ENCODE data around the gene MAST4. TPM values are rescaled to one million over a fixed set of nuclear protein-coding genes. Genes with fewer than 3 reads are reported as not detected.
A peak's percentile ranks its signal among the peaks of the same experiment; 100 is the strongest.

MAST4 gene
- total RNA-seq, 2 donors from 2014 or later = 30.5 to 47.8 TPM

DNA sequence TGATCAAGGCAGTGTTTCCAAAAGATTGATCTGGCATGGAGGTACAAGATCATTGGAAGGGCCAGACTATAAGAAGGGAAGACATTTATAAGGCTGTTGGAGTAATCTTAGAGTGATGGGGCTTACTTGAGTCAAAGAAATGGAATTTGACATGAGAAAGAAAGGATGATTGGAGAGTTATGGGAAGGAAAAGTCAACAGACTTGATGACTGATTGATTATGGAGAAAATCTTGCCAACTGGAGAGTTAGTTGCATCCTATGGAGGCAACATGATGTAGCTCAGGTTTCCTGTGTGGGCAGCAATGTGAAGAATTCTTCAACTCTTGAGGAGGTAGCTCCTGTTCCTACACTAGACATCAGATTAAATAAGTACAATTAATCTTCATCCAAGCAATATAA lies 10.9 kb upstream of the MAST4 start:
- ATAC-seq (ENCODE audit: insufficient number of reproducible peaks, low FRiP score, low read depth) = no peak
- H3K27me3 ChIP-seq (replicated peaks; ENCODE audit: insufficient read depth) = no peaks in the 10 kb centered on the region

GRCh38 chr5:66587771-66588170 lies 8.4 kb upstream of the MAST4 start:
- no peak for DNase-seq (ENCODE audit: low spot score)
- no peak for TF ChIP-seq CTCF (IDR thresholded peaks at IDR 0.05)
- no peaks in the 10 kb centered on the region for H3K9me3 ChIP-seq

More for the DNA sequence above, 10.9 kb upstream of the MAST4 start:
- Histone ChIP-seq H3K4me1 (ENCODE audit: control insufficient read depth in 1 of 2, low read depth in 2 of 2) (no peaks in the 10 kb centered on the region), H3K36me3 (no peaks in the 10 kb centered on the region), H3K27ac (no peak overlapping the region), H3K9me3 (no peaks in the 10 kb centered on the region), H3K4me3 (no peak overlapping the region)
- DNase-seq (ENCODE audit: low spot score) = no peak
- no peak for TF ChIP-seq CTCF (IDR thresholded peaks at IDR 0.05)

DNA sequence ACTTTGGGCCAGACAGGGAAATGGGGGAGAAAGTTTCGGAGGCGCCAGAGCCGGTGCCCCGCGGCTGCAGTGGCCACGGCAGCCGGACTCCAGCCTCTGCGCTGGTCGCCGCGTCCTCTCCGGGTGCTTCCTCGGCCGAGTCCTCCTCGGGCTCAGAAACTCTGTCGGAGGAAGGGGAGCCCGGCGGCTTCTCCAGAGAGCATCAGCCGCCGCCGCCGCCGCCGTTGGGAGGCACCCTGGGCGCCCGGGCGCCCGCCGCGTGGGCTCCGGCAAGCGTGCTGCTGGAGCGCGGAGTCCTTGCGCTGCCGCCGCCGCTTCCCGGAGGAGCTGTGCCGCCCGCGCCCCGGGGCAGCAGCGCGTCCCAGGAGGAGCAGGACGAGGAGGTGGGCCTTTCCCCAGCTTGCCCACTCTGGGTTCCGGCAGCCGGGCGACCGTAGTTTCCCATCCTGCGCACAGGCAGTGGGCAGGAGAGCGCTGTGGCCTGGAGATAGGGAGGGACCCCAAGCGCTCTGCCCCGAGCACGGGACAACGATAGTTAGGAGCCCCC lies 516 bp downstream of the MAST4 start:
- ATAC-seq (ENCODE audit: insufficient number of reproducible peaks, low FRiP score, low read depth) = no peak
- peaks cover 0 to 13% of the 10 kb centered on the region in 2 donors for H3K4me1 ChIP-seq (ENCODE audit: control insufficient read depth in 1 of 2, low read depth in 2 of 2)
- H3K27me3 ChIP-seq (replicated peaks; ENCODE audit: insufficient read depth) = no peaks in the 10 kb centered on the region
- H3K36me3 ChIP-seq = no peaks in the 10 kb centered on the region
- peak overlapping the region; percentile 79 for H3K4me3 ChIP-seq
- no peak for TF ChIP-seq CTCF (IDR thresholded peaks at IDR 0.05)
- no peak overlapping the region for H3K27ac ChIP-seq
- no peaks in the 10 kb centered on the region for H3K9me3 ChIP-seq
- no peak for DNase-seq (ENCODE audit: low spot score)

More at GRCh38 chr5:66587771-66588170, 8.4 kb upstream of the MAST4 start:
- Histone ChIP-seq H3K4me1 (ENCODE audit: control insufficient read depth in 1 of 2, low read depth in 2 of 2) (no peaks in the 10 kb centered on the region), H3K27ac (no peak overlapping the region), H3K27me3 (replicated peaks; ENCODE audit: insufficient read depth) (no peaks in the 10 kb centered on the region), H3K4me3 (no peak overlapping the region), H3K36me3 (no peaks in the 10 kb centered on the region)
- no peak for ATAC-seq (ENCODE audit: insufficient number of reproducible peaks, low FRiP score, low read depth)

GRCh38 chr5:66597183-66597757 lies 1.1 kb downstream of the MAST4 start:
- Histone ChIP-seq H3K36me3 (no peaks in the 10 kb centered on the region), H3K4me1 (ENCODE audit: control insufficient read depth in 1 of 2, low read depth in 2 of 2) (peaks cover 0 to 13% of the 10 kb centered on the region in 2 donors), H3K4me3 (peak overlapping the region; percentile 79), H3K27me3 (replicated peaks; ENCODE audit: insufficient read depth) (no peaks in the 10 kb centered on the region), H3K9me3 (no peaks in the 10 kb centered on the region), H3K27ac (no peak overlapping the region)
- no peak for TF ChIP-seq CTCF (IDR thresholded peaks at IDR 0.05)
- DNase-seq (ENCODE audit: low spot score) (no peak), ATAC-seq (ENCODE audit: insufficient number of reproducible peaks, low FRiP score, low read depth) (no peak)

- TF ChIP-seq CTCF (IDR thresholded peaks at IDR 0.05) = no peak
- no peaks in the 10 kb centered on the region for H3K9me3 ChIP-seq
- H3K4me1 ChIP-seq (ENCODE audit: control insufficient read depth in 1 of 2, low read depth in 2 of 2) = peaks cover 0 to 4% of the 10 kb centered on the region in 2 donors
- H3K36me3 ChIP-seq = no peaks in the 10 kb centered on the region
- ATAC-seq (ENCODE audit: insufficient number of reproducible peaks, low FRiP score, low read depth) = no peak
- H3K27me3 ChIP-seq (replicated peaks; ENCODE audit: insufficient read depth) = no peaks in the 10 kb centered on the region
- DNase-seq (ENCODE audit: low spot score) = no peak
- H3K27ac ChIP-seq = no peak overlapping the region
- no peak overlapping the region for H3K4me3 ChIP-seq
Observed at GRCh38 chr5:66602621-66603020, 6.4 kb downstream of the MAST4 start.

Data from thoracic aorta (tissue), 2 donors.